HCT116 (cell line): ENCODE data around the gene GGT7. TPM values are rescaled to one million over a fixed set of nuclear protein-coding genes. Genes with fewer than 3 reads are reported as not detected.

Source experiments
- ATAC-seq: fragments of 200-7000 bp; cut with Tn5 transposase; 2 replicates; pipeline ENCODE4 v1.9.1; 2020; ENCODE audit warnings: mild to moderate bottlenecking, moderate library complexity
- BruUV-seq: library from RNA; stranded (reverse); fragments of 400-500 nt; replicated peaks from 2 replicates; lab custom pipeline; 2021; lab: Mats Ljungman, UMichigan
- CTCF ChIA-PET: fragments of 300-600 bp; sonication (Branson Sonifier 250); formaldehyde crosslinking; loops from one replicate; lab custom pipeline; 2021; ENCODE audit warnings: antibody characterized with exemption; lab: Charles Lee
- POLR2A ChIA-PET: fragments of 300-600, 350-600 bp; sonication (Branson Sonifier 250); formaldehyde crosslinking; loops from one replicate; lab custom pipeline; 2021; ENCODE audit warnings: antibody characterized with exemption; lab: Charles Lee
- RAD21 ChIA-PET, 2 experiments: fragments of 300-600 bp; sonication (Branson Sonifier 250); formaldehyde crosslinking; loops; one replicate each; lab custom pipeline; 2023; ENCODE audit warnings: low total read pairs in 2 of 2; ENCODE audit not compliant: uncharacterized antibody in 2 of 2, unreplicated experiment in 2 of 2, low non-redundant PET in 1 of 2; lab: Charles Lee
- DNase-seq: peaks from one replicate; pipeline ENCODE4 v3.0.0-alpha.2; 2010; ENCODE audit warnings: low read depth, low spot score
- H2AFZ ChIP-seq: fragments of 200-600 bp; shearing (Covaris generic), sonication (generic); 2 replicates; pipeline ENCODE4 v1.6.1; 2017; ENCODE audit warnings: low read depth, mixed run types, mixed read lengths, antibody characterized with exemption, low read length; ENCODE audit not compliant: poor library complexity, severe bottlenecking
- H3K27ac ChIP-seq: 2 replicates; pipeline ENCODE4 v1.5.1; 2012; ENCODE audit warnings: low read depth, low read length
- H3K27me3 ChIP-seq: fragments of 200-600 bp; sonication (generic); 2 replicates; pipeline ENCODE4 v1.6.1; 2016; ENCODE audit warnings: mixed run types, low read length, mixed read lengths; ENCODE audit not compliant: insufficient read depth
- H3K36me3 ChIP-seq, 2 experiments: fragments of 200-500 bp in 1 of 2; fragments of 200-600 bp in 1 of 2; sonication (Bioruptor generic) in 1 of 2; sonication (generic) in 1 of 2; 2 replicates each; pipeline versions ENCODE4 v1.5.1 to v1.6.1; 2014 to 2016; ENCODE audit warnings: low read length in 2 of 2, inconsistent platforms in 1 of 2, mixed read lengths in 1 of 2, mixed run types in 1 of 2; ENCODE audit not compliant: insufficient read depth in 2 of 2, control insufficient read depth in 1 of 2
- H3K4me1 ChIP-seq, 2 experiments: fragments of 200-600 bp in 1 of 2; sonication (generic) in 1 of 2; 2 replicates each; pipeline versions ENCODE4 v1.5.1 to v1.6.1; 2012 to 2017; ENCODE audit warnings: low read length in 2 of 2, inconsistent platforms in 1 of 2, mild to moderate bottlenecking in 1 of 2, mixed read lengths in 1 of 2, mixed run types in 1 of 2, moderate library complexity in 1 of 2; ENCODE audit not compliant: insufficient read depth in 2 of 2, control insufficient read depth in 1 of 2
- H3K4me2 ChIP-seq: fragments of 200-600 bp; sonication (generic); 2 replicates; pipeline ENCODE4 v1.6.1; 2017; ENCODE audit warnings: mixed run types, low read length, mixed read lengths
- H3K4me3 ChIP-seq, 2 experiments: fragments of 200-600 bp in 1 of 2; sonication (generic) in 1 of 2; replicated peaks in 1 of 2; 2 replicates each; pipeline ENCODE4 v1.5.1; 2011 to 2016; ENCODE audit warnings: low read length in 2 of 2, control low read depth in 1 of 2, low read depth in 1 of 2, mild to moderate bottlenecking in 1 of 2, mixed read lengths in 1 of 2, mixed run types in 1 of 2
- H3K79me2 ChIP-seq: fragments of 200-600 bp; sonication (generic); 2 replicates; pipeline ENCODE4 v1.6.1; 2017; ENCODE audit warnings: mild to moderate bottlenecking, mixed run types, low read length, moderate library complexity, mixed read lengths; ENCODE audit not compliant: insufficient read depth
- H3K9ac ChIP-seq: fragments of 200-600 bp; sonication (generic); 2 replicates; pipeline ENCODE4 v1.6.1; 2016; ENCODE audit warnings: low read length, mixed read lengths
- H3K9me2 ChIP-seq: fragments of 200-600 bp; sonication (generic), shearing (Covaris generic); 2 replicates; pipeline ENCODE4 v1.6.1; 2017; ENCODE audit warnings: mixed run types, mild to moderate bottlenecking, moderate library complexity; ENCODE audit not compliant: insufficient read depth
- H3K9me3 ChIP-seq, 2 experiments: fragments of 200-500 bp in 1 of 2; fragments of 200-600 bp in 1 of 2; sonication (Bioruptor generic) in 1 of 2; sonication (generic) in 1 of 2; 2 replicates each; pipeline ENCODE4 v1.6.1; 2014 to 2017; ENCODE audit warnings: low read length in 2 of 2, mixed read lengths in 2 of 2, inconsistent platforms in 1 of 2, low read depth in 1 of 2, mild to moderate bottlenecking in 1 of 2, mixed run types in 1 of 2, moderate library complexity in 1 of 2; ENCODE audit not compliant: control insufficient read depth in 1 of 2, insufficient read depth in 1 of 2
- H4K20me1 ChIP-seq: fragments of 200-600 bp; sonication (generic), shearing (Covaris generic); 2 replicates; pipeline ENCODE4 v1.6.1; 2017; ENCODE audit warnings: mixed run types, mild to moderate bottlenecking, moderate library complexity; ENCODE audit not compliant: insufficient read depth
- CBX3 ChIP-seq: IDR thresholded peaks from 2 replicates; pipeline ENCODE4 v1.6.1; 2012; ENCODE audit warnings: low read depth
- CEBPB ChIP-seq: IDR thresholded peaks from 2 replicates; pipeline ENCODE4 v1.6.1; 2012; ENCODE audit warnings: low read depth
- EGR1 ChIP-seq: IDR thresholded peaks from 2 replicates; pipeline ENCODE4 v1.6.1; 2012; ENCODE audit warnings: low read depth
- ELF1 ChIP-seq: IDR thresholded peaks from 2 replicates; pipeline ENCODE4 v1.6.1; 2012; ENCODE audit warnings: low read depth, borderline replicate concordance
- FOSL1 ChIP-seq: IDR thresholded peaks from 2 replicates; pipeline ENCODE4 v1.6.1; 2012; ENCODE audit warnings: low read depth
- SP1 ChIP-seq: IDR thresholded peaks from 2 replicates; pipeline ENCODE4 v1.6.1; 2012; ENCODE audit warnings: low read depth
- TCF7L2 ChIP-seq: IDR thresholded peaks from 2 replicates; pipeline ENCODE4 v1.7.0; 2011; ENCODE audit warnings: borderline replicate concordance, inconsistent platforms; ENCODE audit not compliant: insufficient read depth, insufficient read length; ENCODE audit errors: extremely low read depth
- ZBTB33 ChIP-seq: IDR thresholded peaks from 2 replicates; pipeline ENCODE4 v1.6.1; 2011; ENCODE audit warnings: mild to moderate bottlenecking, low read length, moderate library complexity; ENCODE audit not compliant: insufficient replicate concordance; ENCODE audit errors: extremely low read depth
- ZFX ChIP-seq: fragments of 450-650 bp; IDR thresholded peaks from 2 replicates; pipeline ENCODE4 v1.6.1; 2017
- intact Hi-C: fragments of 100-400 bp; cut with micrococcal nuclease; formaldehyde crosslinking; loops from 2 replicates; pipeline ENCODE4 v1.10.0; 2022
- total RNA-seq: library from RNA; stranded (reverse); gene quantifications from one replicate; pipeline ENCODE4 v1.2.1, GENCODE V29; 2021; ENCODE audit not compliant: unreplicated experiment
- TF ChIP-seq, protein P1 (sequence below): IDR thresholded peaks from 2 replicates; pipeline ENCODE4 v1.6.1; 2012; ENCODE audit warnings: low read depth
- TF ChIP-seq, protein P2 (sequence below), 3 experiments: fragments of 200-600 bp in 1 of 3; sonication (generic) in 1 of 3; IDR thresholded peaks in 2 of 3; conservative IDR thresholded peaks in 1 of 3; 2 replicates each; pipeline ENCODE4 v1.5.1; 2012 to 2017; ENCODE audit warnings: low read depth in 2 of 3, low read length in 2 of 3, antibody characterized with exemption in 1 of 3, borderline replicate concordance in 1 of 3, control low read depth in 1 of 3, mild to moderate bottlenecking in 1 of 3, mixed read lengths in 1 of 3, mixed run types in 1 of 3, moderate library complexity in 1 of 3; ENCODE audit not compliant: insufficient read depth in 1 of 3
- TF ChIP-seq, protein P3 (sequence below): IDR thresholded peaks from 2 replicates; pipeline ENCODE4 v1.6.1; 2012

The GGT7 gene
- total RNA-seq, 1 experiment from 2014 or later, result 9.4 TPM

DNA sequence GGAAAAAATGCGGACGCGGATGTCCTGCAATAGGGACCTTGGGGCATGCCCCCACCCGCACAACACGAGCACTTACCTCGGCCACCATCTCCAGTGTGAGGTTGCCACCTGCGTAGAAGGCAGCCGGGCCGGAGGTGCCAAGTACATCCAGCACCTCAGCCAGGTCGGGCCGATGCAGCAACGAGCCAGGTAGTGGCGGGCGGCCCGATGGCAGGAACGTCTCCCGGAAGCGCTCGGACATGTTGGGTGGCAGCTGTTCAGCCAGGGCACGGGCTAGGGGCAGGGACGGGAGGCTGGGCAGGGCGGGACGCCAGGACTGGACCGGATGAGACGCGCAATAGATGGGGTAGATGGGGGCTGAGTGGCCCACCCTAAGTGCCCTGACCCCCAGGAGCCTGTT, 13.3 kb downstream of the GGT7 start (continued):
- TF ChIP-seq, protein P1, sequence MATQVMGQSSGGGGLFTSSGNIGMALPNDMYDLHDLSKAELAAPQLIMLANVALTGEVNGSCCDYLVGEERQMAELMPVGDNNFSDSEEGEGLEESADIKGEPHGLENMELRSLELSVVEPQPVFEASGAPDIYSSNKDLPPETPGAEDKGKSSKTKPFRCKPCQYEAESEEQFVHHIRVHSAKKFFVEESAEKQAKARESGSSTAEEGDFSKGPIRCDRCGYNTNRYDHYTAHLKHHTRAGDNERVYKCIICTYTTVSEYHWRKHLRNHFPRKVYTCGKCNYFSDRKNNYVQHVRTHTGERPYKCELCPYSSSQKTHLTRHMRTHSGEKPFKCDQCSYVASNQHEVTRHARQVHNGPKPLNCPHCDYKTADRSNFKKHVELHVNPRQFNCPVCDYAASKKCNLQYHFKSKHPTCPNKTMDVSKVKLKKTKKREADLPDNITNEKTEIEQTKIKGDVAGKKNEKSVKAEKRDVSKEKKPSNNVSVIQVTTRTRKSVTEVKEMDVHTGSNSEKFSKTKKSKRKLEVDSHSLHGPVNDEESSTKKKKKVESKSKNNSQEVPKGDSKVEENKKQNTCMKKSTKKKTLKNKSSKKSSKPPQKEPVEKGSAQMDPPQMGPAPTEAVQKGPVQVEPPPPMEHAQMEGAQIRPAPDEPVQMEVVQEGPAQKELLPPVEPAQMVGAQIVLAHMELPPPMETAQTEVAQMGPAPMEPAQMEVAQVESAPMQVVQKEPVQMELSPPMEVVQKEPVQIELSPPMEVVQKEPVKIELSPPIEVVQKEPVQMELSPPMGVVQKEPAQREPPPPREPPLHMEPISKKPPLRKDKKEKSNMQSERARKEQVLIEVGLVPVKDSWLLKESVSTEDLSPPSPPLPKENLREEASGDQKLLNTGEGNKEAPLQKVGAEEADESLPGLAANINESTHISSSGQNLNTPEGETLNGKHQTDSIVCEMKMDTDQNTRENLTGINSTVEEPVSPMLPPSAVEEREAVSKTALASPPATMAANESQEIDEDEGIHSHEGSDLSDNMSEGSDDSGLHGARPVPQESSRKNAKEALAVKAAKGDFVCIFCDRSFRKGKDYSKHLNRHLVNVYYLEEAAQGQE, result no peak
- TF ChIP-seq ZFX (no peak), SP1 (no peak), EGR1 (no peak), CBX3 (no peak), ZBTB33 (no peak)

DNA sequence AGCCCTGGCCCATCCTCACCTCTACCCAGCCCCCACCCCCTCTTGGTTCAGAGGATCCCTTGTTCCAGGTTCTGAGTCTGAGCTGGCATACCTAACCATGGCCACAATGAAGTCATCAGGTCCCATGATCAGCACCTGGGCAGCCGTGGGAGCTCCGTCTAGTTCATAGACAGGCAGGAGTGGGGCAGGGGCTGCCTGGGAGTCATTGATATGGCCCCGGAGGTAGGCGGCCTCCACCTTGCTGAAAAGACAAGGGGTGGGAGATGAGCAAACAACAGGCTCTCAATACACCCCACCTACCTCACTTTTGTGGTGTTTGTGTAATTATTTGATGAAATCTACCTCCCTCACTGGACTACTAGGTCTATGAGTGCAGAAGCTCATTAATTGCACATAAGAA, 20.4 kb downstream of the GGT7 start:
- H3K4me2 ChIP-seq, result no peak overlapping the region
- ATAC-seq (no peak), DNase-seq (no peak)
- no peaks in the 10 kb centered on the region for H3K79me2 ChIP-seq
- 0 out of 4 replicates have a peak, but pooled peaks cover 0 to 2% of the 10 kb centered on the region in 2 experiments for H3K36me3 ChIP-seq
- intact Hi-C loops, result no loop called here
- H3K27me3 ChIP-seq, result no peaks in the 10 kb centered on the region
- ChIA-PET CTCF (interaction anchor here (1.2 kb wide), 1 partner anchor 17 kb away, joined by 4 read pairs; no protein-coding TSS in a partner anchor), RAD21 (no interaction called here), POLR2A (no interaction called here)
- no peaks in the 10 kb centered on the region for H3K9me3 ChIP-seq
- H3K27ac ChIP-seq, result no peak overlapping the region
- H3K4me1 ChIP-seq, result no peaks in the 10 kb centered on the region
- H2AFZ ChIP-seq, result no peak overlapping the region
- no peak overlapping the region for H3K9ac ChIP-seq
- H4K20me1 ChIP-seq, result no peaks in the 10 kb centered on the region
- no peaks in the 10 kb centered on the region for H3K9me2 ChIP-seq
- H3K4me3 ChIP-seq, result no peak overlapping the region
- BruUV-seq, result no TSS peak
- TF ChIP-seq, protein P2, sequence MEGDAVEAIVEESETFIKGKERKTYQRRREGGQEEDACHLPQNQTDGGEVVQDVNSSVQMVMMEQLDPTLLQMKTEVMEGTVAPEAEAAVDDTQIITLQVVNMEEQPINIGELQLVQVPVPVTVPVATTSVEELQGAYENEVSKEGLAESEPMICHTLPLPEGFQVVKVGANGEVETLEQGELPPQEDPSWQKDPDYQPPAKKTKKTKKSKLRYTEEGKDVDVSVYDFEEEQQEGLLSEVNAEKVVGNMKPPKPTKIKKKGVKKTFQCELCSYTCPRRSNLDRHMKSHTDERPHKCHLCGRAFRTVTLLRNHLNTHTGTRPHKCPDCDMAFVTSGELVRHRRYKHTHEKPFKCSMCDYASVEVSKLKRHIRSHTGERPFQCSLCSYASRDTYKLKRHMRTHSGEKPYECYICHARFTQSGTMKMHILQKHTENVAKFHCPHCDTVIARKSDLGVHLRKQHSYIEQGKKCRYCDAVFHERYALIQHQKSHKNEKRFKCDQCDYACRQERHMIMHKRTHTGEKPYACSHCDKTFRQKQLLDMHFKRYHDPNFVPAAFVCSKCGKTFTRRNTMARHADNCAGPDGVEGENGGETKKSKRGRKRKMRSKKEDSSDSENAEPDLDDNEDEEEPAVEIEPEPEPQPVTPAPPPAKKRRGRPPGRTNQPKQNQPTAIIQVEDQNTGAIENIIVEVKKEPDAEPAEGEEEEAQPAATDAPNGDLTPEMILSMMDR (IDR thresholded peaks at IDR 0.05 in 2 of 3, conservative IDR thresholded peaks at IDR 0.05 in 1 of 3; ENCODE audit: borderline replicate concordance in 1 of 3, insufficient read depth in 1 of 3, low read depth in 2 of 3, low read length in 2 of 3), result no peak
- TF ChIP-seq CEBPB (no peak), CBX3 (no peak), ZFX (no peak), TCF7L2 (no peak), EGR1 (no peak), SP1 (no peak), FOSL1 (no peak), ELF1 (no peak)
- TF ChIP-seq, protein P1, result no peak
- TF ChIP-seq, protein P3, sequence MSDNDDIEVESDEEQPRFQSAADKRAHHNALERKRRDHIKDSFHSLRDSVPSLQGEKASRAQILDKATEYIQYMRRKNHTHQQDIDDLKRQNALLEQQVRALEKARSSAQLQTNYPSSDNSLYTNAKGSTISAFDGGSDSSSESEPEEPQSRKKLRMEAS, result no peak
